HCT116 (cell line): ENCODE measurements around the gene NSUN2. TPM values are rescaled to one million over a fixed set of nuclear protein-coding genes. Genes with fewer than 3 reads are reported as not detected.

Source experiments
- ATAC-seq: fragments of 200-7000 bp; cut with Tn5 transposase; 2 replicates; pipeline ENCODE4 v1.9.1; 2020; ENCODE audit warnings: mild to moderate bottlenecking, moderate library complexity
- BruUV-seq: library from RNA; stranded (reverse); fragments of 400-500 nt; replicated peaks from 2 replicates; lab custom pipeline; 2021; lab: Mats Ljungman, UMichigan
- CTCF ChIA-PET: fragments of 300-600 bp; sonication (Branson Sonifier 250); formaldehyde crosslinking; loops from one replicate; lab custom pipeline; 2021; ENCODE audit warnings: antibody characterized with exemption; lab: Charles Lee
- POLR2A ChIA-PET: fragments of 300-600, 350-600 bp; sonication (Branson Sonifier 250); formaldehyde crosslinking; loops from one replicate; lab custom pipeline; 2021; ENCODE audit warnings: antibody characterized with exemption; lab: Charles Lee
- RAD21 ChIA-PET, 2 experiments: fragments of 300-600 bp; sonication (Branson Sonifier 250); formaldehyde crosslinking; loops; one replicate each; lab custom pipeline; 2023; ENCODE audit warnings: low total read pairs in 2 of 2; ENCODE audit not compliant: uncharacterized antibody in 2 of 2, unreplicated experiment in 2 of 2, low non-redundant PET in 1 of 2; lab: Charles Lee
- DNase-seq: peaks from one replicate; pipeline ENCODE4 v3.0.0-alpha.2; 2010; ENCODE audit warnings: low read depth, low spot score
- H2AFZ ChIP-seq: fragments of 200-600 bp; shearing (Covaris generic), sonication (generic); 2 replicates; pipeline ENCODE4 v1.6.1; 2017; ENCODE audit warnings: low read depth, mixed run types, mixed read lengths, antibody characterized with exemption, low read length; ENCODE audit not compliant: poor library complexity, severe bottlenecking
- H3K27ac ChIP-seq: 2 replicates; pipeline ENCODE4 v1.5.1; 2012; ENCODE audit warnings: low read depth, low read length
- H3K27me3 ChIP-seq: fragments of 200-600 bp; sonication (generic); 2 replicates; pipeline ENCODE4 v1.6.1; 2016; ENCODE audit warnings: mixed run types, low read length, mixed read lengths; ENCODE audit not compliant: insufficient read depth
- H3K36me3 ChIP-seq, 2 experiments: fragments of 200-500 bp in 1 of 2; fragments of 200-600 bp in 1 of 2; sonication (Bioruptor generic) in 1 of 2; sonication (generic) in 1 of 2; 2 replicates each; pipeline versions ENCODE4 v1.5.1 to v1.6.1; 2014 to 2016; ENCODE audit warnings: low read length in 2 of 2, inconsistent platforms in 1 of 2, mixed read lengths in 1 of 2, mixed run types in 1 of 2; ENCODE audit not compliant: insufficient read depth in 2 of 2, control insufficient read depth in 1 of 2
- H3K4me1 ChIP-seq, 2 experiments: fragments of 200-600 bp in 1 of 2; sonication (generic) in 1 of 2; 2 replicates each; pipeline versions ENCODE4 v1.5.1 to v1.6.1; 2012 to 2017; ENCODE audit warnings: low read length in 2 of 2, inconsistent platforms in 1 of 2, mild to moderate bottlenecking in 1 of 2, mixed read lengths in 1 of 2, mixed run types in 1 of 2, moderate library complexity in 1 of 2; ENCODE audit not compliant: insufficient read depth in 2 of 2, control insufficient read depth in 1 of 2
- H3K4me2 ChIP-seq: fragments of 200-600 bp; sonication (generic); 2 replicates; pipeline ENCODE4 v1.6.1; 2017; ENCODE audit warnings: mixed run types, low read length, mixed read lengths
- H3K4me3 ChIP-seq, 2 experiments: fragments of 200-600 bp in 1 of 2; sonication (generic) in 1 of 2; replicated peaks in 1 of 2; 2 replicates each; pipeline ENCODE4 v1.5.1; 2011 to 2016; ENCODE audit warnings: low read length in 2 of 2, control low read depth in 1 of 2, low read depth in 1 of 2, mild to moderate bottlenecking in 1 of 2, mixed read lengths in 1 of 2, mixed run types in 1 of 2
- H3K79me2 ChIP-seq: fragments of 200-600 bp; sonication (generic); 2 replicates; pipeline ENCODE4 v1.6.1; 2017; ENCODE audit warnings: mild to moderate bottlenecking, mixed run types, low read length, moderate library complexity, mixed read lengths; ENCODE audit not compliant: insufficient read depth
- H3K9ac ChIP-seq: fragments of 200-600 bp; sonication (generic); 2 replicates; pipeline ENCODE4 v1.6.1; 2016; ENCODE audit warnings: low read length, mixed read lengths
- H3K9me2 ChIP-seq: fragments of 200-600 bp; sonication (generic), shearing (Covaris generic); 2 replicates; pipeline ENCODE4 v1.6.1; 2017; ENCODE audit warnings: mixed run types, mild to moderate bottlenecking, moderate library complexity; ENCODE audit not compliant: insufficient read depth
- H3K9me3 ChIP-seq, 2 experiments: fragments of 200-500 bp in 1 of 2; fragments of 200-600 bp in 1 of 2; sonication (Bioruptor generic) in 1 of 2; sonication (generic) in 1 of 2; 2 replicates each; pipeline ENCODE4 v1.6.1; 2014 to 2017; ENCODE audit warnings: low read length in 2 of 2, mixed read lengths in 2 of 2, inconsistent platforms in 1 of 2, low read depth in 1 of 2, mild to moderate bottlenecking in 1 of 2, mixed run types in 1 of 2, moderate library complexity in 1 of 2; ENCODE audit not compliant: control insufficient read depth in 1 of 2, insufficient read depth in 1 of 2
- H4K20me1 ChIP-seq: fragments of 200-600 bp; sonication (generic), shearing (Covaris generic); 2 replicates; pipeline ENCODE4 v1.6.1; 2017; ENCODE audit warnings: mixed run types, mild to moderate bottlenecking, moderate library complexity; ENCODE audit not compliant: insufficient read depth
- CEBPB ChIP-seq: IDR thresholded peaks from 2 replicates; pipeline ENCODE4 v1.6.1; 2012; ENCODE audit warnings: low read depth
- JUND ChIP-seq: IDR thresholded peaks from 2 replicates; pipeline ENCODE4 v1.6.1; 2012
- POLR2AphosphoS5 ChIP-seq: IDR thresholded peaks from 2 replicates; pipeline ENCODE4 v1.6.1; 2011; ENCODE audit warnings: mild to moderate bottlenecking, low read depth, low read length, moderate library complexity
- REST ChIP-seq: IDR thresholded peaks from 2 replicates; pipeline ENCODE4 v1.6.1; 2012; ENCODE audit warnings: low read depth
- intact Hi-C: fragments of 100-400 bp; cut with micrococcal nuclease; formaldehyde crosslinking; loops from 2 replicates; pipeline ENCODE4 v1.10.0; 2022
- total RNA-seq: library from RNA; stranded (reverse); gene quantifications from one replicate; pipeline ENCODE4 v1.2.1, GENCODE V29; 2021; ENCODE audit not compliant: unreplicated experiment

NSUN2 gene
- total RNA-seq, 1 experiment from 2014 or later = 101 TPM

- H3K9me3 ChIP-seq = no peaks in the 10 kb centered on the region
- ChIA-PET CTCF (no interaction called here), POLR2A (interaction anchor here (0.9 kb wide), 1 partner anchor 16 kb away, joined by 6 read pairs; no protein-coding TSS in a partner anchor), RAD21 (no interaction called here)
- H3K9me2 ChIP-seq = no peaks in the 10 kb centered on the region
- H3K27ac ChIP-seq = peak overlapping the region; percentile 95; the same call in 1 of the 2 replicates
- ATAC-seq (no peak), DNase-seq (no peak)
- no peak overlapping the region for H2AFZ ChIP-seq
- no peaks in the 10 kb centered on the region for H3K27me3 ChIP-seq
- H3K9ac ChIP-seq = peak overlapping the region; percentile 81
- H3K4me3 ChIP-seq = peak overlapping the region; percentile 87 to 96
- TF ChIP-seq CEBPB = no peak
- TF ChIP-seq JUND = no peak
- TF ChIP-seq POLR2AphosphoS5 = no peak
- TF ChIP-seq REST = no peak
- intact Hi-C loops = loop anchor here (5.0 kb wide), 1 partner anchor 257 kb away; the partner anchor contains the start of gene MED10
- peaks cover 8% of the 10 kb centered on the region; the same call in 1 of the 2 replicates for H4K20me1 ChIP-seq
- peaks cover 86% of the 10 kb centered on the region for H3K79me2 ChIP-seq
- H3K36me3 ChIP-seq = peaks cover 12 to 25% of the 10 kb centered on the region in 2 experiments; a peak in 3 of 4 replicates
- H3K4me2 ChIP-seq = peak overlapping the region; percentile 95
- BruUV-seq = no TSS peak
- H3K4me1 ChIP-seq = peaks cover 11 to 18% of the 10 kb centered on the region in 2 experiments; a peak in 3 of 4 replicates
Observed at GRCh38 chr5:6634306-6634705, 1.5 kb upstream of the NSUN2 start.
